Retinal pigment epithelial cell (primary cell): Measurements from ENCODE around the gene PGGHG.
"Not testable (repeated sequence)": the region's sequence is repeated elsewhere in the genome, so short reads cannot be mapped to it uniquely, and the experiment has no call there.

ENCODE experiments used
- DNase-seq: peaks from one replicate; pipeline ENCODE4 v3.0.0-alpha.2; 2010; ENCODE audit warnings: low read depth
- H3K4me3 ChIP-seq: 2 replicates; pipeline ENCODE4 v1.5.1; 2011; ENCODE audit warnings: mild to moderate bottlenecking, low read length, control low read depth, moderate library complexity
- CTCF ChIP-seq: conservative IDR thresholded peaks from 2 replicates; pipeline ENCODE4 v1.5.1; 2011; ENCODE audit warnings: low read depth, low read length, control low read depth, inconsistent platforms

The PGGHG gene

GRCh38 chr11:331358-332060 lies 42.6 kb downstream of the PGGHG start:
- DNase-seq, result no peak
- H3K4me3 ChIP-seq, result no peak overlapping the region
- TF ChIP-seq CTCF, result no peak

GRCh38 chr11:332651-333480 lies 43.9 kb downstream of the PGGHG start:
- DNase-seq, result no peak

GRCh38 chr11:333616-334263 lies 44.8 kb downstream of the PGGHG start:
- DNase-seq, H3K4me3 ChIP-seq: not testable (repeated sequence)

More at GRCh38 chr11:332651-333480, 43.9 kb downstream of the PGGHG start:
- no peak overlapping the region for H3K4me3 ChIP-seq
- TF ChIP-seq CTCF, result no peak

- no peak for TF ChIP-seq CTCF
- no peak overlapping the region for H3K4me3 ChIP-seq
- DNase-seq, result no peak
Measured at GRCh38 chr11:334264-334994, 45.5 kb downstream of the PGGHG start.

GRCh38 chr11:335779-336658 lies 47.1 kb downstream of the PGGHG start:
- no peak for TF ChIP-seq CTCF
- DNase-seq, result no peak
- H3K4me3 ChIP-seq, result no peak overlapping the region

GRCh38 chr11:336659-337198 lies 47.8 kb downstream of the PGGHG start:
- TF ChIP-seq CTCF, result no peak
- DNase-seq, result no peak

More at GRCh38 chr11:336659-337198, 47.8 kb downstream of the PGGHG start:
- no peak overlapping the region for H3K4me3 ChIP-seq
